HG03159 (cell line): ENCODE measurements around the gene XYLT1.
A peak's percentile ranks its signal among the peaks of the same experiment; 100 is the strongest.

Experiments
- ATAC-seq: cut with Tn5 transposase; IDR thresholded peaks from one replicate; pipeline ENCODE4 v1.9.1; 2021; ENCODE audit warnings: mild to moderate bottlenecking, moderate library complexity; ENCODE audit not compliant: unreplicated experiment

Gene XYLT1

GRCh38 chr16:17076092-17076754 lies 394.5 kb downstream of the XYLT1 start:
- ATAC-seq = no peak

- no peak for ATAC-seq
These were observed 398.7 kb downstream of the XYLT1 start for GRCh38 chr16:17072104-17072503.

GRCh38 chr16:17070882-17071592 lies 399.7 kb downstream of the XYLT1 start:
- ATAC-seq = peak; percentile 77

GRCh38 chr16:17069681-17070080 lies 401.1 kb downstream of the XYLT1 start:
- ATAC-seq = no peak

- ATAC-seq = no peak
These were observed 402.2 kb downstream of the XYLT1 start for GRCh38 chr16:17068524-17068923.

GRCh38 chr16:17067882-17068281 lies 402.9 kb downstream of the XYLT1 start:
- no peak for ATAC-seq

- no peak for ATAC-seq
These were observed 407.3 kb downstream of the XYLT1 start for GRCh38 chr16:17063201-17064139.

GRCh38 chr16:17062676-17063075 lies 408.1 kb downstream of the XYLT1 start:
- no peak for ATAC-seq

- ATAC-seq = no peak
These were observed 409.4 kb downstream of the XYLT1 start for GRCh38 chr16:17061326-17061725.

- ATAC-seq = no peak
These were observed 412.3 kb downstream of the XYLT1 start for GRCh38 chr16:17058471-17058870.

GRCh38 chr16:17056666-17057065 lies 414.1 kb downstream of the XYLT1 start:
- no peak for ATAC-seq

GRCh38 chr16:17053536-17054160 lies 417.1 kb downstream of the XYLT1 start:
- ATAC-seq = no peak
